HEK293 (cell line): ENCODE data around the gene RSRC1.

ENCODE experiments used
- CTCF ChIA-PET: fragments of 350-600 bp; formaldehyde crosslinking; extraction: SDS; loops from one replicate; lab custom pipeline; 2021; ENCODE audit warnings: antibody characterized with exemption; lab: Yijun Ruan, JAX
- POLR2A ChIA-PET: fragments of 300-600 bp; formaldehyde crosslinking; extraction: SDS; loops from one replicate; lab custom pipeline; 2020; ENCODE audit warnings: antibody characterized with exemption, inconsistent platforms; lab: Yijun Ruan, JAX
- H3K27ac ChIP-seq: fragments of 200-500 bp; sonication (Bioruptor generic); 2 replicates; pipeline ENCODE4 v1.5.1; 2014; ENCODE audit warnings: low read depth, low read length, control low read depth, inconsistent platforms; ENCODE audit errors: extremely low read depth
- H3K36me3 ChIP-seq, 2 experiments: fragments of 200-500 bp in 1 of 2; sonication (Bioruptor generic) in 1 of 2; 1 replicate in 1 of 2; 2 replicates in 1 of 2; pipeline ENCODE4 v1.5.1; 2014 to 2017; ENCODE audit warnings: inconsistent platforms in 2 of 2, low read length in 2 of 2; ENCODE audit not compliant: control insufficient read depth in 2 of 2, insufficient read depth in 1 of 2
- H3K4me1 ChIP-seq: fragments of 200-500 bp; sonication (Bioruptor generic); 2 replicates; pipeline ENCODE4 v1.5.1; 2014; ENCODE audit warnings: mild to moderate bottlenecking, low read length, inconsistent platforms; ENCODE audit not compliant: control insufficient read depth, insufficient read depth
- H3K4me3 ChIP-seq: 2 replicates; pipeline ENCODE4 v1.5.1; 2011; ENCODE audit warnings: low read depth, mild to moderate bottlenecking, control low read depth, low read length, moderate library complexity
- H3K9me3 ChIP-seq: fragments of 200-500 bp; sonication (Bioruptor generic); 2 replicates; pipeline ENCODE4 v1.5.1; 2014; ENCODE audit warnings: low read depth, low read length, inconsistent platforms; ENCODE audit not compliant: control insufficient read depth, insufficient read depth
- ELK4 ChIP-seq: IDR thresholded peaks from 2 replicates; pipeline ENCODE4 v1.6.1; 2011; ENCODE audit warnings: mild to moderate bottlenecking, low read depth, low read length, borderline replicate concordance
- GLI4 ChIP-seq: fragments of 450-650 bp; formaldehyde crosslinking; IDR thresholded peaks from 2 replicates; pipeline ENCODE4 v1.5.1; 2016; ENCODE audit warnings: missing biosample characterization, missing genetic modification characterization
- GLIS2 ChIP-seq: fragments of 450-650 bp; formaldehyde crosslinking; IDR thresholded peaks from 2 replicates; pipeline ENCODE4 v1.5.1; 2016; ENCODE audit warnings: missing biosample characterization, missing genetic modification characterization
- HOXC10 ChIP-seq: sonication (generic); formaldehyde crosslinking; IDR thresholded peaks from 2 replicates; pipeline ENCODE4 v1.8.1; 2023; ENCODE audit warnings: mild to moderate bottlenecking, missing genetic modification reagents
- IKZF3 ChIP-seq: fragments of 450-650 bp; IDR thresholded peaks from 2 replicates; pipeline ENCODE4 v1.5.0; 2018; ENCODE audit warnings: missing biosample characterization, mild to moderate bottlenecking, missing genetic modification characterization, moderate library complexity
- KLF10 ChIP-seq: fragments of 450-650 bp; IDR thresholded peaks from 2 replicates; pipeline ENCODE4 v1.5.1; 2018; ENCODE audit warnings: missing biosample characterization, mild to moderate bottlenecking, missing genetic modification characterization
- SALL2 ChIP-seq: fragments of 450-650 bp; formaldehyde crosslinking; IDR thresholded peaks from 2 replicates; pipeline ENCODE4 v1.5.0; 2017; ENCODE audit warnings: missing biosample characterization, mild to moderate bottlenecking, missing genetic modification characterization, borderline replicate concordance
- TRIM28 ChIP-seq: IDR thresholded peaks from 2 replicates; pipeline ENCODE4 v1.6.1; 2011; ENCODE audit warnings: low read length, control low read depth, borderline replicate concordance
- YY2 ChIP-seq: fragments of 450-650 bp; formaldehyde crosslinking; IDR thresholded peaks from 2 replicates; pipeline ENCODE4 v1.5.1; 2016; ENCODE audit warnings: missing biosample characterization, missing genetic modification characterization
- ZBTB10 ChIP-seq: fragments of 450-650 bp; formaldehyde crosslinking; IDR thresholded peaks from 2 replicates; pipeline ENCODE4 v1.5.1; 2016; ENCODE audit warnings: missing biosample characterization, missing genetic modification characterization
- ZIC2 ChIP-seq: fragments of 450-650 bp; formaldehyde crosslinking; IDR thresholded peaks from 2 replicates; pipeline ENCODE4 v1.5.1; 2016; ENCODE audit warnings: missing biosample characterization, missing genetic modification characterization
- ZNF112 ChIP-seq: fragments of 450-650 bp; formaldehyde crosslinking; IDR thresholded peaks from 2 replicates; pipeline ENCODE4 v1.5.0; 2017; ENCODE audit warnings: missing biosample characterization, missing genetic modification characterization
- ZNF133 ChIP-seq: fragments of 450-650 bp; formaldehyde crosslinking; IDR thresholded peaks from 2 replicates; pipeline ENCODE4 v1.5.1; 2016; ENCODE audit warnings: missing biosample characterization, missing genetic modification characterization
- ZNF311 ChIP-seq: fragments of 450-650 bp; formaldehyde crosslinking; IDR thresholded peaks from 2 replicates; pipeline ENCODE4 v1.5.1; 2017; ENCODE audit warnings: missing biosample characterization, missing genetic modification characterization, borderline replicate concordance
- ZNF433 ChIP-seq: fragments of 450-650 bp; formaldehyde crosslinking; IDR thresholded peaks from 2 replicates; pipeline ENCODE4 v1.5.1; 2016; ENCODE audit warnings: missing biosample characterization, missing genetic modification characterization, low read depth
- ZNF514 ChIP-seq: fragments of 450-650 bp; formaldehyde crosslinking; IDR thresholded peaks from 2 replicates; pipeline ENCODE4 v1.5.1; 2016; ENCODE audit warnings: missing biosample characterization, missing genetic modification characterization
- ZNF555 ChIP-seq: fragments of 450-650 bp; formaldehyde crosslinking; conservative IDR thresholded peaks from 2 replicates; pipeline ENCODE4 v1.5.1; 2017; ENCODE audit warnings: missing biosample characterization, mild to moderate bottlenecking, missing genetic modification characterization, inconsistent platforms
- ZNF560 ChIP-seq: fragments of 450-650 bp; formaldehyde crosslinking; IDR thresholded peaks from 2 replicates; pipeline ENCODE4 v1.5.1; 2017; ENCODE audit warnings: missing biosample characterization, missing genetic modification characterization, borderline replicate concordance
- ZNF610 ChIP-seq: fragments of 450-650 bp; formaldehyde crosslinking; IDR thresholded peaks from 2 replicates; pipeline ENCODE4 v1.5.1; 2016; ENCODE audit warnings: missing biosample characterization, missing genetic modification characterization, borderline replicate concordance
- ZSCAN16 ChIP-seq: fragments of 450-650 bp; formaldehyde crosslinking; IDR thresholded peaks from 2 replicates; pipeline ENCODE4 v1.5.1; 2016; ENCODE audit warnings: missing biosample characterization, missing genetic modification characterization
- TF ChIP-seq, protein P1 (sequence below): fragments of 450-650 bp; formaldehyde crosslinking; IDR thresholded peaks from 2 replicates; pipeline ENCODE4 v1.5.0; 2017; ENCODE audit warnings: missing biosample characterization, missing genetic modification characterization, borderline replicate concordance

The RSRC1 gene

GRCh38 chr3:158350971-158351370, 241.1 kb downstream of the RSRC1 start (continued):
- TF ChIP-seq, protein P1, sequence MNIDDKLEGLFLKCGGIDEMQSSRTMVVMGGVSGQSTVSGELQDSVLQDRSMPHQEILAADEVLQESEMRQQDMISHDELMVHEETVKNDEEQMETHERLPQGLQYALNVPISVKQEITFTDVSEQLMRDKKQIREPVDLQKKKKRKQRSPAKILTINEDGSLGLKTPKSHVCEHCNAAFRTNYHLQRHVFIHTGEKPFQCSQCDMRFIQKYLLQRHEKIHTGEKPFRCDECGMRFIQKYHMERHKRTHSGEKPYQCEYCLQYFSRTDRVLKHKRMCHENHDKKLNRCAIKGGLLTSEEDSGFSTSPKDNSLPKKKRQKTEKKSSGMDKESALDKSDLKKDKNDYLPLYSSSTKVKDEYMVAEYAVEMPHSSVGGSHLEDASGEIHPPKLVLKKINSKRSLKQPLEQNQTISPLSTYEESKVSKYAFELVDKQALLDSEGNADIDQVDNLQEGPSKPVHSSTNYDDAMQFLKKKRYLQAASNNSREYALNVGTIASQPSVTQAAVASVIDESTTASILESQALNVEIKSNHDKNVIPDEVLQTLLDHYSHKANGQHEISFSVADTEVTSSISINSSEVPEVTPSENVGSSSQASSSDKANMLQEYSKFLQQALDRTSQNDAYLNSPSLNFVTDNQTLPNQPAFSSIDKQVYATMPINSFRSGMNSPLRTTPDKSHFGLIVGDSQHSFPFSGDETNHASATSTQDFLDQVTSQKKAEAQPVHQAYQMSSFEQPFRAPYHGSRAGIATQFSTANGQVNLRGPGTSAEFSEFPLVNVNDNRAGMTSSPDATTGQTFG: no peak
- TF ChIP-seq GLIS2 (tag by site-specific recombination): no peak
- TF ChIP-seq ELK4: no peak
- no peak for TF ChIP-seq ZNF133 (tag by site-specific recombination)

GRCh38 chr3:158352551-158352950, 242.7 kb downstream of the RSRC1 start:
- no peak overlapping the region for H3K4me3 ChIP-seq
- no peaks in the 10 kb centered on the region for H3K9me3 ChIP-seq
- no peaks in the 10 kb centered on the region for H3K36me3 ChIP-seq
- POLR2A ChIA-PET: no interaction called here
- no peak for TF ChIP-seq ZNF610 (tag by site-specific recombination)
- no peak for TF ChIP-seq ZNF311 (tag by site-specific recombination)
- no peak for TF ChIP-seq IKZF3 (tag by site-specific recombination)
- no peak for TF ChIP-seq ZIC2
- no peak for TF ChIP-seq ZNF433
- TF ChIP-seq YY2: no peak
- TF ChIP-seq ZSCAN16 (tag by site-specific recombination): no peak
- TF ChIP-seq ZNF112 (tag by site-specific recombination): no peak
- TF ChIP-seq SALL2 (tag by site-specific recombination): no peak
- TF ChIP-seq TRIM28: no peak
- no peak for TF ChIP-seq ZBTB10 (tag by site-specific recombination)
- no peak for TF ChIP-seq GLI4 (tag by site-specific recombination)
- no peak for TF ChIP-seq ZNF514 (tag by site-specific recombination)
- TF ChIP-seq ZNF560 (tag by site-specific recombination): no peak
- no peak for TF ChIP-seq KLF10 (tag by site-specific recombination)
- TF ChIP-seq HOXC10 (CRISPR knock-in tag): no peak
- no peak for TF ChIP-seq ZNF555
- no peaks in the 10 kb centered on the region for H3K4me1 ChIP-seq
- CTCF ChIA-PET: interaction anchor here (0.6 kb wide), 1 partner anchor 187 kb away, joined by 3 read pairs; no protein-coding TSS in a partner anchor
- H3K27ac ChIP-seq: no peak overlapping the region
